Activated CD8-positive, alpha-beta memory T cell treated with anti-CD3 and anti-CD28 coated beads, Interleukin-2, amount 50 U/mL, for 1 hour (primary cell): Measurements from ENCODE around the gene CNR2.
"Not testable (repeated sequence)": the region's sequence is repeated elsewhere in the genome, so short reads cannot be mapped to it uniquely, and the experiment has no call there.

Source experiments
- DNase-seq: peaks from one replicate; pipeline ENCODE4 v3.0.0-alpha.2; 2020; ENCODE audit errors: extremely low read depth

CNR2 gene

GRCh38 chr1:23916209-23917131 is 3.3 kb upstream of the CNR2 start:
- DNase-seq, result peak; percentile 36

GRCh38 chr1:23915466-23915865 is 2.3 kb upstream of the CNR2 start:
- DNase-seq, result no peak

- no peak for DNase-seq
Measured at GRCh38 chr1:23914921-23915320, 1.8 kb upstream of the CNR2 start.

GRCh38 chr1:23911921-23912320 is 1.2 kb downstream of the CNR2 start:
- DNase-seq, result no peak

GRCh38 chr1:23910553-23911246 is 2.5 kb downstream of the CNR2 start:
- DNase-seq, result no peak

GRCh38 chr1:23910144-23910543 is 3.0 kb downstream of the CNR2 start:
- DNase-seq, result no peak

- no peak for DNase-seq
Measured at GRCh38 chr1:23909412-23909811, 3.8 kb downstream of the CNR2 start.

- DNase-seq, result no peak
Measured at GRCh38 chr1:23908453-23909341, 4.5 kb downstream of the CNR2 start.

- DNase-seq, result no peak
Measured at GRCh38 chr1:23906731-23907130, 6.4 kb downstream of the CNR2 start.

GRCh38 chr1:23905461-23906025 is 7.6 kb downstream of the CNR2 start:
- DNase-seq, result no peak

GRCh38 chr1:23904748-23905357 is 8.3 kb downstream of the CNR2 start:
- no peak for DNase-seq

GRCh38 chr1:23903754-23904153 is 9.4 kb downstream of the CNR2 start:
- DNase-seq, result no peak

- DNase-seq, result no peak
Measured at GRCh38 chr1:23902321-23903278, 10.6 kb downstream of the CNR2 start.

GRCh38 chr1:23900017-23900416 is 13.1 kb downstream of the CNR2 start:
- not testable (repeated sequence) for DNase-seq

GRCh38 chr1:23899070-23899469 is 14.1 kb downstream of the CNR2 start:
- DNase-seq, result no peak

- no peak for DNase-seq
Measured at GRCh38 chr1:23897083-23897482, 16.1 kb downstream of the CNR2 start.

GRCh38 chr1:23896491-23896890 is 16.7 kb downstream of the CNR2 start:
- DNase-seq, result no peak

- DNase-seq, result no peak
Measured at GRCh38 chr1:23895993-23896392, 17.2 kb downstream of the CNR2 start.

- no peak for DNase-seq
Measured at GRCh38 chr1:23895082-23895481, 18.1 kb downstream of the CNR2 start.

- DNase-seq, result no peak
Measured at GRCh38 chr1:23889074-23889473, 24.1 kb downstream of the CNR2 start.
